HuH-7 (cell line): ENCODE results near the gene ATG4B.
A peak's percentile ranks its signal among the peaks of the same experiment; 100 is the strongest.
"Not testable (repeated sequence)": the region's sequence is repeated elsewhere in the genome, so short reads cannot be mapped to it uniquely, and the experiment has no call there.

Source experiments
- DNase-seq: peaks from one replicate; pipeline ENCODE4 v3.0.0; 2011; ENCODE audit warnings: low spot score

Gene ATG4B

DNA sequence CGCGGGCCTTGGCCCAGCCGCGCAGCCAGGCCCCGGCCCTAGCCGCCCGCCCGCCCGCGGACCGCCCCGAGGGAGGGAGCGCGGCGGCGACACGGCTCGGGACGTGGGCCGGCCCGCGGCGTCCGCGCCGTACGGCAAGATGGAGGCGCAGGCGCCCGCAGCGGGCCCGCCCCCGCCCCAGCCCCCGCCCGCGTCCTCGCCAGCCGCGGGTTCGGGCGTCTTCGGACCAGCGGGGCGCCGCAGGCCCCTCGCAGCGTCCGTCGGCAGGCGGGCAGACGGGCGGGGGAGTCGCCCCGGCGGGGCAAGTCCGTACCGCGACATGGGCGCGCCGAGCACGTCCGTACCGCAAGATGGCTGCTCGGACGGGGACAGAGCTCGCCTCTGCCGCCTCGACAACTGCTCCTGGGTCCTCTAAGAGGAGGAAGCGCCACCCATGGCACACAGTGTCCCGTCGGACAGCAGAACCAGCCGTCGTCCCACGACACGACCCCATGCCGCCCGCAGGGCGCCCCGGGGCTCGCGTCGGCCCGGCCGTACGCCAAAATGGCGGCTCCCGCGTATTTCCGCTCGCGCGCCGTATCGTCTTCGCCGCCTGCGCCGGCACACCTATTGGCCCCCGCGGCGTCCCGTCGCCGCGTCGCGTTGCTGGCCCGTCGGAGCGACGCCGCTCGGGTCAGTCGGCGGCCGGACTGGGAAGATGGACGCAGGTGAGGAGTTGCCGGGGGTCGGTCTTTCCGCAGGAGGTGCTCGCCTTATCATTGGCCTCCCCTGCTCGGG lies at the start of gene ATG4B, which contains the start of gene THAP4:
Gene ATG4B, plus strand, starts transcription at position 676 of the 777 bp plus-strand sequence. Its CDS starts 22 bp downstream, at position 698.
Gene THAP4, minus strand, starts transcription at position 141 of the 777 bp plus-strand sequence. CDS start 141 bp downstream, outside the sequence.
- peak; percentile 90 for DNase-seq

DNA sequence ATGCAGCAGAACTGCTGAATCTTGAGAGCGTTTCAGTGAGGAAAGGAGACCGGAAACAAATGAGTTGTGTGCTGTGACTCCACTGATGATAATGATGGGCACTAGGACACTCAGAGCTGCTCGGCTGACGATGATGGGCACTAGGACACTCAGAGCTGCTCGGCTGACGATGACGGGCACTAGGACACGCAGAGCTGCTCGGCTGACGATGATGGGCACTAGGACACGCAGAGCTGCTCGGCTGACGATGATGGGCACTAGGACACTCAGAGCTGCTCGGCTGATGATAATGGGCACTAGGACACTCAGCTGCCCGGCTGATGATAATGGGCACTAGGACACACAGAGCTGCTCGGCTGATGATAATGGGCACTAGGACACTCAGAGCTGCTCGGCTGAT lies 47.6 kb upstream of the ATG4B start:
- not testable (repeated sequence) for DNase-seq

DNA sequence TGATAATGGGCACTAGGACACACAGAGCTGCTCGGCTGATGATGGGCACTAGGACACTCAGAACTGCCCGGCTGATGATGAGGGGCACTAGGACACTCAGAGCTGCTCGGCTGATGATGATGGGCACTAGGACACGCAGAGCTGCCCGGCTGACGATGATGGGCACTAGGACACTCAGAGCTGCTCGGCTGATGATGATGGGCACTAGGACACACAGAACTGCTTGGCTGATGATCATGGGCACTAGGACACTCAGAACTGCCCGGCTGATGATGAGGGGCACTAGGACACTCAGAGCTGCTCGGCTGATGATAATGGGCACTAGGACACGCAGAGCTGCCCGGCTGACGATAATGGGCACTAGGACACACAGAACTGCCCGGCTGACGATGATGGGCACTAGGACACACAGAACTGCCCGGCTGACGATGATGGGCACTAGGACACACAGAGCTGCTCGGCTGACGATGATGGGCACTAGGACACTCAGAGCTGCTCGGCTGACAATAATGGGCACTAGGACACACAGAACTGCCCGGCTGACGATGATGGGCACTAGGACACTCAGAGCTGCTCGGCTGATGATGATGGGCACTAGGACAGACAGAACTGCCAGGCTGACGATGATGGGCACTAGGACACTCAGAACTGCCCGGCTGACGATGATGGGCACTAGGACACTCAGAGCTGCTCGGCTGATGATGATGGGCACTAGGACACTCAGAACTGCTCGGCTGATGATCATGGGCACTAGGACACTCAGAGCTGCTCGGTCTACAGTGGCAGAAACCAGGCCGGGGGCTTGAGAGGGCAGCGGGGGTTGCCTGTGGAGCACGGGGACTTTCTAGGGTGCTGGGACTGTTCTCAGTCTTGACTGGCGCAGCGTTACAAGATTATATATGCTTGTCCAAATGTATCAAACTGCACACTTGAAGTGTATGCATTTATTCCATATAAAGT lies 46.7 kb upstream of the ATG4B start:
- DNase-seq, result not testable (repeated sequence)

DNA sequence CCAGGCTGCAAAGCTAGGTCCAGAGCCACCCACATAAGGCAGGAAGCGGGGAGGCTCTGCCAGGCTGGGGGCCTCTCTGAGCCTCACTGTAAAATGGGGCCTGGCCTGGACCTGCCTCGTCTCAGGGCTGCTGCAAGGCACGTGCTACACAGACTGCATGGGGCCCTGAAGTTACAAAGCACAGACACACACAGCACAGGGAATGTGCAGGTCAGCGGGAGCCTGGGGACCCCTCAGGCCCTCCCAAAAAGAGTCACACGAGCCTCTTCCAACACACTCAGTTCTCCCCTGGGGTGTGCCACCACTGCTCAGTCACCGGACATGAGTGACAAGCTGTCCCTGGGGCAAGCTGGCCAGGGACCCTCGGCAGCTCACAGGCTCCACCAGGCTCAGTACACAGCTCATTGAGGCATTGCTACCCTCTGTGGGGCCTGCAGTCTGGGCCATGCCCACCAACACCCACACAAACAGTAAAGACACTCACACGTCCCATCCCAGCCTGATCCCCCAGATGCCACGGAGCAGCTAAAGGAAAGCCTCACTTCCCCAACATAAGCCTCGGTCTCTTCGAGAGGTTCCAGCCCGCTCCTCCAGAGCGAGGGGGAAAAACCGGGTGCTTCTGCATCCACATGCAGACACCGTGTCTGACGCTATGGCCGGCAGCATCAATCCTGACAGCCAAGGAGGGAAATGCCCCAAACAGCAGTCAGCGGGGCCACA lies 45.2 kb upstream of the ATG4B start:
- no peak for DNase-seq

DNA sequence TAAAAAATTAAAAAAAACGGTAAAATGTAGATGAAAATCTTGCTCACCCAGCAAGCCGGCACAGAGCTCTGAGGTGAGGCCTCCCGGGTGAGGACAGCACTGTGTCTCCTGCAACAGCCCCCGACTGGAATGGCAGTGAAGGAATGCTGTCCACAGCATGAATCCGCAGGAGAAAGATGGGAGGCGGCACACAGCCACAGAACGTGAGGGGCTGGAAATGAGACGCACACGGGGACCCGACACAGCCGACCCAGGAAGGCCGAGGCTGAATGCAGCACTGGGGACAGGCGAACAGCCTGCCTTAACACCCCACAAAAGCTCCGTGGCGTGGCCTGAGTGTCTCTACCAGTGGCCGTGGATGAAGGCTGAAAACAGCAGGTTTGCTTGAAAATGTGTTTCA lies 44.2 kb upstream of the ATG4B start:
- no peak for DNase-seq

DNA sequence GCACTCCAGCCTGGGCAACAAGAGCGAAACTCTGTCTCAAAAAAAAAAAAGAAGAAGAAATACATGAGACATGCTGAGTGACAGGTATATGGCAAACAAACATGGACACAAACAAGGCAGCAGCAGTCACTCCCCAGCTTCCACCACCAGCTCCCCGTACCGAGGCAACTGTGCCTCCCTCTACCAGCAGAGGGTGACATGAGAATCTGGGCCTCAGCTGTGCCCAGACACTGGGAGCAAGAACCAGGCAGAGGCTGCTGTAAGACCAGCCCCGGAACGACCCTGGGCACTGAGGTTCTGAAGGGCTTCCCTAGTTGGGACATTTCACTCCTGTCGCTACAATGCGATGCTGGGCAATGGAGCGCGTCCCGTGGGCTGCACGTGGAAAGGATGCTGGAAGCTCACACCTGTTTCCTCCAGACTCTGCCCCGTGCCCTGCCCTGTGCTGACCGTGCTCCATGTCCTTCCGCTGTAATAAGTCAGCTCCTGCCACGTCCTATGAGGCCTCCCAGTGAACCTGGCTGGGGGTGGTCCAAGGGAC lies 41.8 kb upstream of the ATG4B start:
- peak; percentile 36 for DNase-seq

DNA sequence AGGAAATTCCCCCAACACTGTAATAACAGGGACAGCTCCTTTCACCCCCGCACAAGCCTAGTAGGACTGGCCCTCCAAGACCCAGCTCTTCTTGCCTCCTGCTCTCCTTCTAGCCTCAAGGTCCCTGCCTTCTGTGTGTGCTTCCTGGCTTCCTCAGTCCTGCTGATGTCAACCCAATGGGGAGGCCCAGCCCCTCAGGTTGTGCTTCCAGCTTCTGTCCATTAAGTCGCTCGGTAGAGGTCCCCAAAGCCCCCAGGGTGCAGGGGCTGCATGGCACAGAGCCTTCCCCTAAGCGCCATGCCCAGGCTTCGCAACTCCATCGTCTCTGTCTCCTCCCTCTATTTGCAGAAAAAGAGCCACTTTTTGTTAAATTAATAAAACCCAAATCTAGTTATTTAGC lies 39.9 kb upstream of the ATG4B start:
- no peak for DNase-seq

DNA sequence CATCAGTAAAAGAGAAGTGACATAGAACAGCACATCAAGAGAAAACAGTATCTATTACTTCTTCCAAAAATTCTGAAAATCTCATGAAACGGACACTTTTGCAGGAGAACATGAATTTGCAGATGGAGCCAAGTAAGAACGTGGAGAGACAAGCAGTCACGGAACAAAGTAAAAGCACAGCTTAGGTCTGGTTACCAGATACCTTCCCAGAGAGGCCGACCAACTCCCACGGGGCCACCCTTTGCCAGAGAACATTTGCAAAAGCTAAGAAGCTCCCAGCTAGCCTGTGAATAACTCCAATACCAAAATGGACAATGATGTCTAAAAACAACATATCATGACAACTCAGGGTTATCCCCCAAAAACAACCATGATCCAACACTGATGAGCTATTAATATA lies 39.4 kb upstream of the ATG4B start:
- DNase-seq, result no peak

DNA sequence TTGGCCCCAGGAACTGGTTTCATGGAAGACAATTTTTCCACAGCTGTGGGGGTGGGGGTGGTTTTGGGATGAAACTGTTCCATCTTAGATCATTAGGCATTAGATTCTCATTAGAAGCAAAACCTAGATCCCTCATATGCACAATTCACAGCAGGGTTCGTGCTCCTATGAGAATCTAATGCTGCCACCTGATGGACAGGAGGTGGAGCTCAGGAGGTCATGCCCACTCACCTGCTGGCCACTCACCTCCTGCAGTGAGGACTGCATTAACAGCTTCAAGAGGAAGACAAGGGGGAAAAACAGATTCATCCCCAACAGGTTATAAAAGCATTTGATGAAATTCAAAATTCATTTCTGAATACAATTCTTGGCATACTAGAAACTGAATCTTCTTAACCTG lies 39.0 kb upstream of the ATG4B start:
- DNase-seq, result no peak

DNA sequence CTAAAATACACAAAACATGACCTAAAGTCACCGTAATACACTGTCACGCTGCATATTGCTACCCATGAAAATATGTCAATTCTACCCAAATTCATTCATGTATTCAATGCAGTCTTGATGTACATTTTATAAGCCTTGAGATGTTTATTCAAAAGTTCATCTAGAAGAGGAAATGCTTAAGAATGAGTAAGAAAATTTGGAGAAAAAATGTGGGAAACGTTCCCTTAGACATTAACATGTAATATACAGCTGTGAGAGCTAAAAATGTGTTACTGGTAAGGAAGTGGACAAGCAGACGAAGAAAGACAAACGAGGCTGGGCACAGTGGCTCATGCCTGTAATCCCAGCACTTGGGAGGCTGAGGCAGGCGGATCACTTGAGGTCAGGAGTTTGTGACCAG lies 37.9 kb upstream of the ATG4B start:
- DNase-seq, result no peak

DNA sequence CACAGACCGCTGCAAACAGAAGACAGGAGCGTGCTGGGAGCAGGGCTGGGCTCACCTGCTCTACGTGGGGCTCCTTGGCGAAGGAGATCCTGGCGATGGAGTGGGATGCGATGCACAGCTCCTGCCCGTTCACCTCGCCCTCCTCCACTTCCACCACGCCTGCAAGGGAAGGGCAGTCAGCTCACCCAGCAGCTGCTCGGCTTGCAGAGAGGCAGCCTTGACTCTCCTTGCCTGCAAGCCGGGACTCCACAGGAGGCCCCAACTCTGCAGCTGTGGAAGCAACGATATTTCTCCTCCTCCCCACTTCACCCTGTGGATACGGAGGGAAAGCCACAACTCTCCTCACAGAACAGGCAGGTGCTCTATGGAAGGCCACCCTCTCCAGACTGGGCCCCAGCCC lies 35.7 kb upstream of the ATG4B start:
- DNase-seq, result no peak

DNA sequence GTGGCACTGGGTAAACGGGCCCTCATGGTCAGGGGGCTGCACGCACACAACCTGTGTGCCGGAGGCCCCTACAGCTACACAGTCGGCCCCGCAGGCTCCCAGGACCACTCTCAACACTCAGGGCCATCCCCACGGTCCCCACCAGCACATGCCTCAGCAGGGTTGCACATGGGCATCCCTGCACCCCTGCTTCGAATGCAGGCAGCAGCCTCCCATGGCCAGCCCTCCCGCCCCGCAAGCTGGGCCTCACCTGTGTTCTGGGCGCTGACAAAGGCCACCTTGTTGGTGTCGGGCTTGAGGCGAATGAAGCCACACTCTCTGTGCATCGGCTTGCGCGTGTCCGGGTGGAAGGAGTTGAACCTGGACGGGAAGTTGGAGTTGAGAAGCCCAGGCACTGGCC lies 34.8 kb upstream of the ATG4B start:
- no peak for DNase-seq

DNA sequence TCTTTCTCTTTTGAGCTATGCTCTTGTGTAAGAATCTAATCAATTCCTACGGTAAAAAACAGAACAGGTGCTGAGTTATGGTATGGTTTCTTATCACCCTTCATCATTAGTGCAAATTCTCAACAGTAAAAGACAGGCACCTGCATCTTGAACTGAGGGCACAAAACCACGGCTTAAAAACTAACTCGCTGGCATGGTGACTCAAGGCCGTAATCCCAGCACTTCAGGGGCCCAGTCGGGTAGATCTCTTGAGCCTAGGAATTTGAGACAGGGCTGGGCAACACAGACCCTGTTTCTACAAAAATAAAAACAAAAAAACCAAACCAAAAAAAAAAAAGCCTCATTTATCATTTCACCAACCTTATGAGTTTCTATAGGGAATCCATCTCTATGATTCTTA lies 33.8 kb upstream of the ATG4B start:
- DNase-seq, result no peak

DNA sequence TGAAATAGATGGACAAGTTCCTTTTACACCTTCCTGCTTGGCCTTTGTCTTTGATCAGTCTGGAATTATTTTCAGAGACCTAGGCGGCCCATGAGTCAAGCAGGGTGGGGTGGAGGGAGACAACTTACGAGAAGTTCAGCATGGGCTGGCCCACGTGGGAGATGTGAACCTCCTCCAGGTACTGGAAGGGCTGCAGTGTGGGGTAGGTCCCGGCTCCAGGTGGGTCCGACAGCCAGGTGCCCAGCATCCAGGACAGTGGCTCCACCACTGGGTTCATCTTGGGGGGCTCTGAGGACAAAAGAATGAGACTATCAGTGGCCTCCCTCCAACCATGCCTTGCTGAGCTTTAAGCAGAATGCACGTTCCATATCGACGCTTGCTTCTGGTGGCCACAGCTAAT lies 31.3 kb upstream of the ATG4B start:
- no peak for DNase-seq

DNA sequence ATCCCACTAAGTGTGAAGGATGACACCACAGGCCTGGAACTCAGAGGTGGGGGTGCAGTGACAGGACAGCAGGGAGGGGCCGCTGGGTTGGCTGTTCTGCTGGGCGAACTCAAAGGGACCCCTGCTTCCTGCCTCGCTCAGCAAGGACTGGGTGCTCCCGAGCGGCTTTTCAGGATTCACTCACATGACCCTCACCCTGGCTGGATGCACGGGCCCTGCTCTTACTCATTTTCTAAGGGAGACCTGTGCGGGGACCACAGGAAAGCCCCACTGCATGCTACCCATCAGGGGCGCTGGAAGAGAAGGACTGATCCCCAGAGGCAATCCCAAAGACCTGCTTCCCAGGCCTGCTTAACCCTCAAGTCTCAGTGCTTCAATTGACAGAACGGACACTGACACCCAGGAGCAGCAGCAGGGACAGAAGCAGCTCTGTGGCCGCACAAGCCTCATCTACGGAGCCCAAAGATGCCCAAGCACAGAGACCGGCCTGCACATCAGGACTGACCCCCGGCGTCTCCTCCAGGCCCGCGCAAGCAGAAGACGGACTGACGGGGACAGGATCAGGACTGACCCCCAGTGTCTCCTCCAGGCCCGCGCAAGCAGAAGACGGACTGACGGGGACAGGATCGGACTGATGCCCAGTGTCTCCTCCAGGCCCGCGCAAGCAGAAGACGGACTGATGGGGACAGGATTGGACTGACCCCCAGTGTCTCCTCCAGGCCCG lies 30.2 kb upstream of the ATG4B start:
- DNase-seq, result no peak

DNA sequence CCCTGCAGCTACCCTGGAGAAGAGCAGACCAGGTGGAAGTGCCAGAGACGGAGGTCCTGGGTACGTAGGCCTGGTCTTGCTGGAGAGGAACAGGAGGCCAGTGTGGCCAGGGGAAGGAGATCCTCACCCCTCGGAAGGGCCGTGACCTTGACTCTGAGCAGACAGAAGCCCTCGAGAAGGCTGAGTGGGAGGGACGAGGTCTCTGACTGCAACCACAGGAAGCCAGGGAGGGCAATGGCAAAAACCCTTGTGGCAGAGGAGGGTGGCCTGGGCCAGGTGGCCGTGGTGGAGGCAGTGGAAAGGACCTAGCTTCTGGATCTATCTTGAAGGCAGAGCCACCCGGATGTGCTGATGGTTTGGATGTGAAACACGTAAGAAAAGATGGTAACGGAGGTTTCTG lies 28.6 kb upstream of the ATG4B start:
- no peak for DNase-seq

DNA sequence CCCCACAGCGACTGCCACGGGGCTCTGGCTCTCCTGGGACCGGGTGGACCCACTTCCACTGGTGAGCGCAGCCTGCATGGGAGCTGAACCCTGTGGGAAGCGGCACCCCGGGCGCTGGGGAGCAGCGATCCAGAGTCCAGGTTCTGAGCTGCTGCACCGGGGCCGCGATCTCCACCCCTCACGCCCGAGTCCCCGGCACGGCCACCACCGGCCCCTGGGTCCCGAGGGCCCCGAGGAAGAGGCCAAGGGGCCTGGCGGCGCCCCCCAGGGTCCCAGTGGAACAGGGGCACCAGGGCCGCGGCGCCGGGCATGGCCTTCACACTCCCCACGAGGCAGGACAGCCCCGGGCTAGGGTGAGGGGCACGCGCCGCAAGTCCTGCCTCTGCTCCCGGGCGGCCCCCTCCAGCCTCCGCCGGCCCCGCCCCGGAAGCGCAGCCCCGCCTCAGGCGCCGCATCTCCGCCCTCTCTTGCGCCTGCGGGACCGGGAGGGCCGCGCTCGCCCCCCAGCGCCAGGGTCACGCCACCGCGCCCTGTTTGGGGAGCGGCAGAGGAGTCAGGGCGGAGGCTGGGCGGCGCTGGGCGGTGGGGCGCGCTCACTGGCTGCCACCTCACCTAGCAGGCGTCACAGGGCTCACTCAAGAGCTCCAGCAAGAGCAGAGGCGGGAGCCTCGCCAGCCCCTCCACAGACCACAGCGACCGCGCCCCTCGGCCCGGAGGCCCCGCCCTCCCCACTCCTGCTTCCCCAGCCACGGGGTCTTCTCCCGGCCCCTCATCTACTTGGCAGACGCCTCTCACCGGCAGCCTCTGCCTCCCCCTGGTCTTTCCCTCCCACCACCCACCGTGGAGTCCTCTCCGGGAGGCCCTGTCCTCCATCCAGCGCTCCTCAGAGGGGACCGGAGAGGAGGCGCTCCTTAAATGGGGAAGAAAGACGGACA lies 27.4 kb upstream of the ATG4B start:
- peak; percentile 91 for DNase-seq

DNA sequence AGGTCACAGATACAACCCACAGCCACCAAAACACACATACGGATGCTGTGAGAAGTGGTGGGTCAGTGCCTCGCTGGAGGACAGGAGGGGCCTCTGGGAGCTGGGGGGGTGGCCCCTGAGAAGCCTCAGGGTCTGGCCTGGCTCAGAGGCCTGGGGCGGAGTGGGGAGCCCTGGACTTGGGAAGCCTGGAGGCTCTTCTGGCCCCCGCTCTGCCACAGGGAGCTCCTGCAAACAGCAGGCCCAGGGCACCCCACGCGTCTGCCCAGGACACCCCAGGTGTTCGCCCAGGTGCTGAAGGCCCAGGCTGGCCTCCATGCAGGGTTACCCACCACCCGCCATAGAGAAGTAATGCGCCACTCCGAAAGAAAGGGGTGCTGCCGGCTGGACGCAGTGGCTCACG lies 26.4 kb upstream of the ATG4B start:
- DNase-seq, result no peak

DNA sequence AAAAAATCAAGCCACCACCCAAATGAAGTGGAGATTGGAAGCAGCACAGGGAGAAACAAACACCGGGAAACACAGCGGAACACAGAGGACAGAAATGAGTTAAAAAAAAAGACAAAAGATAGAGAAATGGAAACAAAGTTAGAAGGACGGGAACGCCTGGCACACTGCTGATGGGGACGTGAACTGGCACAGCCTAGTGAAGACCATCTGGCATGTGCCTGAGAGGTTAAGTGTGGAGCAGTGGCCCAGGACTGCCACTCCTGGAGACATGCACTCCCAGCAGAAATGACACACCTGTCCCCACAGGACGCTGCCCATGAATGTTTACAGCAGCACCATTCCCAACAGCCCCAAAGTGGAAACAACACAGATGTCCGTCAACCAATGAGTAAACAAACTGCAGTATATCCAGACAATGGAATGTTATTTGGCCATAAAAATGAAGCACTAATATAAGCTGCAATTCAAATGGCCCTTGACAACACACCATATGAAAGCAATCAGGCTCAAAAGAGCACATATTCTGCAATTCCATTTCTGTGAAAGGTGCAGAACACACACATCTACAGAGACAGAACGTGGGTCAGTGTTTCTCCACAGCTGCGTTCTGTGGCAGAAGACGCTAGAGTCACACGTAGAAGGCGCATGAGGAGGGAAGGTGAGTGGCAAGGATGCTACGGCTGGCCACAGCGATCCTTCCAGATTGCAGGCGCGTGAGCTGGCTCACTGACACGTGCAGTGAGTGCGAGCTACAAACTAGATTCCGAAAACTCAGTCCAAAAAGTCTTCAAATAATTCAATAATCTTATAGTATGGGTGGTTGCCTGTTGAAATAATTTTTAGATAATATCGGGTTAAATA lies 25.1 kb upstream of the ATG4B start:
- no peak for DNase-seq
